Activated CD8-positive, alpha-beta memory T cell treated with anti-CD3 and anti-CD28 coated beads for 24 hours (primary cell): ENCODE results near the gene ZNF787.

Experiments
- DNase-seq: peaks from one replicate; pipeline ENCODE4 v3.0.0-alpha.2; 2020

Gene ZNF787

DNA sequence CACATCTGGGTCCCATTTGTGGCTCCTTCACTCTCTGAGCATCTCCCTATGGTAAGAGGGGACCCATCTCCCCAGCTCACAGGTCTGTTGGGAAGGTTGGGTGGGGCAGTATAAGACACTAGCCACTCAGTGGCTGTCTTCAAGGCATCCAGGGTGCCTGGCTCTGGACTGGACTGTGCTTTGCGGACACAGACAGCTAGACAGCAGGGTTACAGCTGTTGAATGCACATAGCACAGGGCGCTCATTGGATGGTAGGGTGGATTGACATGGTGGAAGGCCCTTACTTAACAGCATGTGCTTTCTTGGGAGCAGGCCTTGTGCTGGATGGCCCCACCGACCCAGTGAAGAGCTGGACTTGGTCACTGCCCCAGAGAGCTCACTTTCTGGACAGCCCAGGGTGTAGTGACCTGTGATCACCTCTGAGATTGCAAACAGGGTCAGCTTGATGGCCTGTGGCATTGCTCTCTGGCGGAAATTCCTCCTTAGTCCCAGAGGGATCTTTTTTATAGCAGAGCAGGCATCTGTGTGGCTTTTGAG, 21.9 kb upstream of the ZNF787 start:
- no peak for DNase-seq

DNA sequence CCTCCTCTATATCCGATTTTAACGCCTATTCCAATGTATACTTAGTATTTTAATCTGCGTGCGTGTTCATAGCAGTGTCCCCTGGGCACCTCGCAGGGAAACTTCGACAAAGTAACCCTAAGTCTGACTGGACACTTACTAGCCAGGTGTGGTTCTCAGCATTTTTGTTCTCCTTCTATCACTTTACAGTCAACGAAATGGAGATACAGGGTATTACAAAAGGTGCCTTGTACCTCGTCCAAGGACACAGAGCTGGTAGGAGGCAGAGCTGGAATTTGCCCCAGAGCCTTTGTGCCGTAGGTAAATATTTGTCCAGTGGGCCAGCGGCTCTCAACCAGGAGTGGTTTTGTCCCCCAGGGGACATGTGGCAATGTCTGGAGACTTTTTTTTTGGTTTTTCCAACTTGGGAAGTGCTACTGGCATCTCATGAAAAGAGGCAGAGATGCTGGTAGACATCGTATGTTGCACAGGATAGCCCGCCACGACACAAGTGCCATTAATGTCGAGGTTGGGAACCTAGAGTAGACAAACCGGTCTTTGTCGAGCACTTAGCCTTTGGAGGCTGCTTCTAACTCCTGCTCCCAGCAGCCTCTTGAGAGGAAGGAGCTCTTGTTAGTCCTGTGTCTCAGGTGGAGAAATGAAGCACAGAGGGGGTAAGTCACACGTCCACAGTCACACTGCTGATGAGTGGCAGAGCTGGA, 21.1 kb upstream of the ZNF787 start:
- no peak for DNase-seq

DNA sequence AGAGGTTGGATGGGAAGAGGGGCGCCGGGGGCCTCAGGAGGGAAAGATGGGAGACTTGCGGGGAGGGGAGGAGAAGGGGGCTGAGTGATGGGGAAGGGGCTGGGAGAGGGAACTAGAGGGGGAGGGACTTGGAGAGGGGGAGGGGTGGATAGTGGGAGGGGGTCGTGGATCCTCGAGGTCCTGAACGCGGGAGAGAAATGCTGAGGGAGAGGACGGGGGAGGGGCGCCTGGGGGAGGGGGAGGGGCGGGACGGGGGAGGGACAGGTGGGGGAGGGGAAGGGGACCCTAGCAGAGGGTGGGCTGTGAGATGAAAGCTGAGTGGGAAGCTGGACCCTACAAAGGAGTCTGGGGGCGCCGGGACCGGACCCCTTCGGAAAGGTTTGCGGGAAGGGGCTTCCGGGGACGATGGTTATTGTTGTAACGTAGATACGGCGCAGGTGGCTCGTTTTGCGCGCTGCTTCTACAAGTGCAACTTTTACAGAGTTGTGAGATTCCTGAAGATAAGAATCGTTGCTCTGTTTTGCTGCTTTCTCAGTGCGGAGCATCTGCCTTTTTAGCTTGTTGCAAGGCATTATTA, 20.4 kb upstream of the ZNF787 start:
- peak; percentile 70 for DNase-seq

DNA sequence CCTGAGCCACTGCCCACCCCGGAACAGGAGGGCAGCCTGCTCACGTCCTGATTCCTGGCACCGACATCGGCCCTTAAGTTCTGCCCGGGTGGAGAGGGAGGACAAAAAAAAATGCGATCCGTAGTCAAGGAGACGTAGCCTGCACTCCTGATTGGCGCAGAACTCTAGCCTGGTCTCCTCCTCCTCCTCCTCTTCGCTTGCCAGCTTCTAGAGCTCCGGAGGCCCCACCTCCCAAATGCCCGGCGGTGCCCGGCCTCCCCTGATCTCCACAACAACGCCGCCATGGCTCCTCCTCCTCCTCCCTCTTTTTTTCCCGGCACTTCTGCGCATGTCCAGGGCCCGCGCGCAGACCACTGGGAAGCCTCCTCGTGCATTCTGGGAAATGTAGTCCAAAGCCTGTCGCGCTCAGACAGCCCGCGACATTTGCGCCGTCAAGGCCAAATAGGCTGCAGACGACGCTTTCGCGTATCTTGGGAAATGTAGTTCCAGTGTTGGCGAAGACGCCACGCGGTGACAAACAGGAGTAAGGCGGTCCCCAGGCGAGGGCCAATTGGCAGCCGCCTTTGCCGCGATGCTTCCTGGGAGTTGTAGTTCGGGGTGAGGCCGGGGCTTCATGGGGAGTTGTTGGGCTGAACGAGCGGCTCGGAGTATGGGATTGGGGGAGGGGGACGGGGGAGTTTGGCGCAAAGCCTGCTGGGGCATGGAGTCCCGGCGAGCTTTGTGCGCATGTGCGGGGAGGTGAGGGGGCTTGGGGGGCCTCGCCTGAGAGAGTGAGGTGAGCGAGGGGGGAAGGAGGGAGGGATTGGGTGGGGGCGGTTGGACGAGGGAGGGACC, 19.7 kb upstream of the ZNF787 start, which contains the start of gene ZNF444:
Gene ZNF444 (plus strand): TSS at position 705 of the 834 bp plus-strand sequence. CDS start 5,625 bp downstream, outside the sequence.
- peak; percentile 99 for DNase-seq

DNA sequence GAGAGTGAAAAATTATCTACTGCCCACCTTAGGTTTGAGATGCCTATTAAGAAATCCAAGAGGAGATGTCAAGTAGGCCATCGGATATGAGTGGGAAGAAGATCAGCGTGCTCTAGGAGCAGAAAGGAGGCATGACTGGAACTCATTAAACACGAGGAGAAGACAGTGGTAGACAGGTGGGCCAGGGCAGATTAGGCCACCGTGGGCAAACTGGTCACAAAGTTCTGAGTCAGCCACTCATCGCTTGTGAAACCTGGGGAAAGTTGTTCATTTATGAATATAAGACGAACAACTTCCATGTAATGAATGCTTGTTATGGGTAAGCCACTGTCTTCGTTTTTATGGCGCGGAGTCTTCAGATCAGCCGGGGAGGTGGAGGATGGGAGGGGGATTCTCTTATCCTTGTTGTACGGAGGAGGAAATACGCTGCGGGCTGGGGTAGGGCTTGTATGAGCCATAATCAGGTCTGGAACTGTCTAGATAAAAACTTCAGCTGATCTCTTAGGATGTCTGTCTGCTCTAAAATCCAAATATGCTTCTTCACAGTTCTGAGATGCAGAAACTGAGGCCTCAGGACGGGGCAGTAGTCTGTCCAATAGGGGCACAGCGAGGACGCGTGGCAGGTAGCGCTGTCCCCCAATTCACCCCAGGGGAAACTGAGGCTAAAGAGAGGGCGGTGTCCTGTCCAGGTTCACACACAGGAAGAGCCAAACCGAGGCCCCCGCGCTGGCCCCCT, 18.9 kb upstream of the ZNF787 start:
- DNase-seq = no peak

DNA sequence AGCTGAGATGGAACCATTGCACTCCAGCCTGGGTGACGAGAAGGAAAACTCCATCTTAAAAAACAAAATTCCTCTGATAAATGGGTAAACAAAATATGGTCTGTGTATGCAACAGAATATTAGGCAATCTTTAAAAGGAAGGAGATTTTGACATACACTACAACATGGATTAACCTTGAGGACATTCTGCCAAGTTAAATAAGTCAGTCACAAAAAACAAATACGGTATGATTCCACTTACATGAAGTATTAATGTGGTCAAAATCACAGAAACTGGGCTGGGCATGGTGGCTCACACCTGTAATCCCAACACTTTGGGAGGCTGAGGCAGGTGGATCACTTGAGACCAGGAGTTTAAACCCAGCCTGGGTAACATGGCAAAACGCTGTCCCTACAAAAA, 17.0 kb upstream of the ZNF787 start:
- DNase-seq = no peak

DNA sequence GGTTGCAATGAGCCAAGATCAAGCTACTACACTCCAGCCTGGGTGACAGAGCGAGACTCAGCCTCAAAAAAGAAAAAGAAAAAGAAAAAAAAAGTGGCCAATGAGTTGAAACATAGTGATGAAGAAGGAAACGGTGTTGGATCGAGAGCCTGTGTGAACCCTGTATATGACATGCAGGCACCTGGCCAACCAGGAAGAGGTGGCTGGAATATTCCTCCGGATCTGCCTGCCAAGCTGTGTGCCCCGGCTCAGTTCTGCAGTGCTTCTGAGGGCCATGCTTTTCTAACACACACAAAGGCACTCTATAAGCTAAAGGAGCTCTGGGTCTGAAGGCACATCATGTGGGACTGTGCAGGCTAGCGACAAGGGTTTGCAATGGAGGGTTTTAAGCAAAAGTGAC, 16.3 kb upstream of the ZNF787 start:
- no peak for DNase-seq

DNA sequence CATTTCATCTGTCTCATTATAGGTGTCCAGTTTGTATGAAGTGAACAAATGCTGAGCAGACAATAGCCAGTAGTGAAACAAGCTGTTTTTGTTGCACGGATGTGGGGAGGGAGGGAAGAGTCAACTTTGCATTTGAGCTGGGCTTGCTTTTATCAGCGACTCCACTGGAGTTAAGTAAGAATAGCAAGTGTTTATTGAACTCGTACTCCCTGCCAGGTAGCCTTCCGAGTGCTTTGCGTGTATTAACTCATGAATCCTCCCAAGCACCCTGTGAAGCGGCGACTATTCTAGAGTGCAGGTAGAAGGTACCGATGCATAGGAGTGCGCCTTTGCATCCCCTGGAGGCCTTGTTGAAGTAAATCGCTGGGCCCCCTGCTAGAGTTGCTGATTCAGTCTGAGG, 15.3 kb upstream of the ZNF787 start:
- DNase-seq = no peak

DNA sequence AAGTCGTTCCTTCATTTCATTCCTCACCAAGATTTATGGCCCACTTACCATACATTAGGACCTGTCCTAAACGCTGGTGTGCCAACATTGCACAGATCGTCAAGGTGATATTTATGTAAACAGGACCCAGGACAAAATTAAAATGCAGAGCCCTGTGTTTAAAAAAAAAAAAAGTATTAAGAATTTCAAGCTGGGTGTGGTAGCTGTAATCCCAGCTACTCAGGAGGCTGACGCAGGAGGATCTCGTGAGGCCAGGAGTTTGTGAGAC, 13.5 kb upstream of the ZNF787 start:
- no peak for DNase-seq

DNA sequence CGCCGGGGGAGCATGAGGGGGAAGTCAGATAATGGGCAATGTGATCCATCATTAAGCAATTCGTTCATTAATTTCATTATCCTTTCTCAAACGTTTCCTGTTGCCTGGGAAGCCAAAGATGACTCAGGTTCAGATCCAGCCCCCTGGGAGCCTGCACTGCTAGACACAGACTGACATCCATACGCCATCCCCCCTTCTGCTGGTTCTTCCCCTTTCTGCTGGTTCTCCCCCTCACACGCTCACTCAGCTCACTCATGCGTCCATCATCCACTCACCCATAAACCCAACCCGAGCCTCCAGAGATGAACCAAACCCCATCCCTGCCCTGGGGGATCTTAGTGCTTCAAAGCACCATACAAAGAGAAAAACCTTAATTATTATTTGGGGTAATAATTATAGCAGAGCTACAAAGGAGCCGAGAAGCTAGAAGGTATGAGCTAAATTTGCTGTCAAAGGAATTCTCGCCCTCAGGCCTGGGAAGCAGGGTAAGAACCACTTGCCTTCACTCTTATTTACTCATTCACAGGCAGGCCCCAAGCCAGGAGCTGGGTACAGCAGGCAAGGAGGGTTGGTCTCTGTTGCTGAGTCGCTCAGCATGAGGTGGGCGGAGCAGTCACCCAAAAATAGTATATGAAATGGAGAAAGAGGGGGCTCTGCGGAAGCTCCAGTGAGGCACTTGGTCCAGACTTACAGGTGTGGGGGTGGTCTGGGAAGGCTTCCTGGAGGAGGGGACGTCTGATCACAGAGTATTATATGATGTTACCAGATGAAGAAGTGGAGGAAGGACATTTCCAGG, 13.0 kb upstream of the ZNF787 start:
- no peak for DNase-seq

DNA sequence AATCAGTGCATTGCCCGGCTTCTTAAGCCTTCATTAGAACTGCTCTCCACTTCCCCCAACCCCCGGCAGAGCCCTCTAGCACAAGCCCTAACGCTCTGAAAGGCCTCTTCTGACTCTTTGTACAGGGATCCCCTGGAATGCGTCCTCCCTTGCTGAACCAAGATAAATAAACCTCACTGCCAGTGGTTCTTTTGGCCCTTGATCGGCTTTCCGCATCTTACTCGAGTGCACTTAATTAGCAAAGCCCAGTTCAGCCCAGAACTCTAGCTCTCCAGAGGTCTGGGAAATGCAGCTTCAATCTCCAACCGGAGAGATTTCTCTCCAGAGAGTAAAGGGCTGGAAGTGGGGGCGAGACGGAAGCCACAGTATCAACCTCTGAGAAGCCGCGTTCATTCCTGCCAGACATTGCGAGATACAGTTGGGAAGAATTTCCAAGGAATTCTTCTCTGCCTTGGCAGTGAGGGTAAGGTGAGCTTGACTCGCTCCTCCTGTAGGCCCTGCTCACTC, 11.3 kb upstream of the ZNF787 start:
- no peak for DNase-seq

DNA sequence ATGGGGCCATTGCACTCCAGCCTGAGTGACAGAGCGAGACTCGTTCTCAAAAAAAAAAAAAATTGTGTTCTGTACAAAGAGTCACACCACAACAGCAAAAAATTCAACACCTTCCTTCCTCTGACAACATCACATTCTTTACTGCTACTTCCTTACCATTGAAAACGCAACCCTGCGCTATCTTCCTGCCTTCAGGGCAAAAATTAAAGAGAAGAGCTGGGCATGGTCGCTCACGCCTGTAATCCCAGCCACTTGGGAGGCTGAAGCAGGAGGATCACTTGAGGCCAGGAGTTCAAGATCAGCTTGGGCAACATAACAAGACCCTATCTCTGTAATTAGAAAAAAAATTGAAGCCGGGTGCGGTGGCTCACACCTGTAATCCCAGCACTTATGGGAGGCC, 10.6 kb upstream of the ZNF787 start:
- DNase-seq = no peak

DNA sequence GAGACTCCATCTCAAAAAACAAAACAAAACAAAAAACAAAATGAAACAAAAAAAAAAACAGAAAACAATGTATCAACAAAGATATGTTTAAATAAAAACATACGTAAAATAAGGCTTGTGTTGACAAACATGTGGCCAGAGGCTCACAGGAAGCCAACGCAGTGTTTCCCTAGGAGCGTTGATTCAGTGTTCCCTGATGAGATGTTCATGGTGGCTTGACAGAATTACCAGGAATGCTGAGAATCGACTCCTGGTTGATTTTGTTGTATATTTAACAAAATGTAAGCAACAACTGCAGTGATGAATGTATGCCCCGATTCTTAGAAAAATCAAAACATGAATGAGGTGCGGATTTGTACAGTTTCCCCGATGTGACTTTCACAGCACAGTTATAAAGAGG, 8.9 kb upstream of the ZNF787 start:
- no peak for DNase-seq

DNA sequence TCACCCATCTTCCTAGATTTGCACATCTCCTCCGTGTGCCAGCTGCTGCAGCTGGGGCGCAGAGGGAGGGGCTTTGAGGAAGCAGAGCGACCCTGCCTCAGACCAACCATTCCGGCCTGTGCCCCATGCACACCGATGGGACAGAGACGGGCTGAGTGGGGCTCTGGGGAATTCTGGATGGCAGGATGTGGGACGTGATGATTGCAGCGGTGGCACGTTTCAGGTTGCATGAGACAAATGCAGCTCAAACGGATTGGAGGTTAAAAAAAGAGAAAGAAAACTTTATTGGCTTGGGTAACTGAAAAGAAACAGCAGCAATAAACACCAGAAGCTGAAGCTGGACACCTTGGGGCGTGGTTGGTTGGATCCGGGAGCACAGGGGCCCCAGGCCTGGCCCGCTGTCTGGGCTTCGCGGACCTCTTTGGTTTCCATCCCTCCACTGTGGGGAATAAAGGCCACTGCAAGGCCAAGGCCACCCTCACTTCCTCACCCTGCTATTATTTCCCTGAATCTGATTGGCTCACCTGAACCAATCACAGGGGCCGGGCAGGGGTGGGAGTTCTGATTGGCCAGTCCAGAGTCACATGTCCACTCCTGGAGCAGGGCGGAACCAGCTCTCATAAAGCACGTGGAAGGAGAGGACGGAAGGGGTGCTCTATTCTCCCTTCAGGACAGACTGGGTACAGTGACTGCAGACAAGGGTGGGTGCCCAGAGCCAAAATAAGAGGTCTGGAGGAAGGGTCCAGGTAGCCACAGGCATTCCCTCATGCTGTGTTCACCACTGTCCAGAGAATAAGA, 6.1 kb upstream of the ZNF787 start:
- DNase-seq = no peak

DNA sequence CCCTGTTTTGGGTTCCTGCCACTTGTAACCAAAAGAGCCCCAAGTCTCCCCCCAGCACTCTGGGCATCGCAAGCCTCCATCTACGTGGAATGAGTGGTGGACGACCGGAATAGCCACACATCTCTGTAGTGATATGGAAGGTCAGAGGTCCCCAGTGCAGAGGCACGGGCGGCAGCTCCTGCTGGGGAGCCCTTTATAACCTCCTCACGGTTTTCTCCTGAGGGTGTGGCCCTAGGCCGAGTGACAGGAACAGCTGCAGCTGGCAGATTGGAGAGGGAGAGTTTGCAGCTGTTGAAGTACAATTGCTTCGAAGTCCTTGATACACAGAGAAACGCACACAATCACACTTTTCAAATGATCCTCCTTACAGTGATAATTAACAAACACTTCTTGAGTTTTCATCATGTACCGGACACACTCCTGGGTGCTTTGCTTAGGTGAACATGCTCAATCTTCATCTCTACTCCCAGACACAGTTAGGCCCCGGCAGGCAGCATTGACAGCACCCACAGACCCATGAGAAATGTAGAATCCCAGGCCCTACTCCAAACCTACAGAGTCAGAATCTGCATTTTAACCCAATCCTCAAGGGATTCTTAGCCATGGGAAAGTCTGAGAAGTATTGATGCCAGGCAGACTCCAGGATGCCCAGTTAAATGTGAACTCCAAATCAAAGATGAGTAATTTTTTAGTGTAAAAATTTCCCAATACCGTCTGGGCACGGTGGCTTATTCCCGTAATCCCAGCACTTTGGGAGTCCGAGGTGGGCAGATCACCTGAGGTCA, 4.9 kb upstream of the ZNF787 start:
- DNase-seq = no peak

DNA sequence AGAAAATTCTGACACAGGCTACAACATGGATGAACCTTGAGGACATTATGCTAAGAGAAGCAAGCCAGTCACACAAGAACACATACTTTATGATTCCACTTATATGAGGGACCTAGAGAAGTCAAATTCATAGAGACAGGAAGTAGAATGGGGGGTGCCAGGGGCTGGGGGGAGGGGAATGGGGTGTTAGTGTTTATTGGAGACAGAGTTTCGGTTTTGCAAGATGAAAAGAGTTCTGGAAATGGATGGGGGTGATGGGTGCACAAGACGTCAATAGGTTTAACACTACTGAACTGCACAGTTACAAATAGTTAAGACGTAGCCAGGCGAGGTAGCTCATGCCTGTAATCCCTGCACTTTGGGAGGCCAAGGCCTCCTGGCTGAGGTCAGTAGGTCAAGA, 3.5 kb upstream of the ZNF787 start:
- DNase-seq = no peak

DNA sequence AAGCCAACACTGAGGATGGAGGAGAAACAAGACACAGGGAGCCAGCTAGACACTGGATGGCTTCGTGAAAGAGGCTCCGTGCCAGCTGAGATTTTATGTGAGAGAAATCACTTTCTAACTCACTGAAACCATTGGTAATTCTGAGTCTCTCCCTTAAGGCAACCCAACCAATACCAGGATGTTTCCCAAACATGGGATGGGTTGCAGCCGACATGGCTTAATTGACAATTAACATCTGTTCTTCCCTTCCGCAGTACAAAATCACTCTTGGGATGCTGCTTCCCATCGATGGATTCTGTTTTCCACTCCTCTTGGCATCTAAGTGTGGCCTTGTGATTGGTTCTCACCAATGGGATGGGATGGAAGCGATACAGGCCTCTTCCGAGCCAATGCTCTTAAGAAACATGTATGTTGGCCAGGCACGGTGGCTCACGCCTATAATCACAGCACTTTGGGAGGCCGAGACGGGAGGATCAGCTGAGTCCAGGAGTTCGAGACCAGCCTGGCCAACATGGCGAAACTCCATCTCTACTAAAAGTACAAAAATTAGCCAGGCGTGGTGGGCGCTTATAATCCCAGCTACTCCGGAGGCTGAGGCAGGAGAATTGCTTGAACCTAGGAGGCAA, 2.3 kb upstream of the ZNF787 start:
- DNase-seq = no peak

DNA sequence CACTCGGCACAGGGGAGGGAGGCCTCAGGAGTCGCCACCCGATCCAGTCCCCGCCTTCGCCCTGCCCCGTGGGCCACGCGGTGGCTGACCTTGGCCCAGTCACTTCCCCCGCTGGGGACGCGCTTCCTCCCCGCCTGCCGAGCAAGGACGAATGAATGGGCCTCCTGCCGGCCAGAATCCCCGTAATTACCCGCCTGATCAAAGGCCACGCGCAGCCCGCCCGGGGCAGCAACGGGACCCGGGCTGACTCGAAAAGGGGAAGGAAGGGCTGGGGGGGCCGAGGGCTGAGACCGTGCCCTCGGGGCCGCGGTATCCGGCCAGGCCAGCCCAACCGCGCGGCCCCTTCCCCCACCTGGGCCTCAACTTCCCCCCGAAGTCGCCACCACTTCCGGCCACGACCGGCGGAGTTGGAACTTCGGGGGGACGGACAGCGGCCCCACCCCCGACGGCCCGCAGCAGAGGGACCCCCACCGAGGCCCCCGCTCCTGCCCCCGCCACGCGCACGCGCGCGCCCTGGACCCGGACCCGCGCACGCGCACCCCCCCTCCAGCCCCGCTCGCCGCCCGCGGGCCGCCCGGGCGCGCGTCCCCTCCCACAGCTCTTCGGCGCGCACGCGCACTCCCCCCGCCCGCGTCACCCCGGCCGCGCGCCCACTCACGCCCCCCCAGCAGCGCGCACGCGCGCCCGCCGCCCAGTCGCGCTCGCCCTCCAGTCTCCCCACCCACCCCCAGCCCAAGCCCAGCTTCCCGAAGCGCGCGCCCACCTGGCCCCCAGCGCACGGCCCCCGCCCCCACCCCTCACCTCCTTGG, 520 bp downstream of the ZNF787 start:
- DNase-seq = peak; percentile 88

DNA sequence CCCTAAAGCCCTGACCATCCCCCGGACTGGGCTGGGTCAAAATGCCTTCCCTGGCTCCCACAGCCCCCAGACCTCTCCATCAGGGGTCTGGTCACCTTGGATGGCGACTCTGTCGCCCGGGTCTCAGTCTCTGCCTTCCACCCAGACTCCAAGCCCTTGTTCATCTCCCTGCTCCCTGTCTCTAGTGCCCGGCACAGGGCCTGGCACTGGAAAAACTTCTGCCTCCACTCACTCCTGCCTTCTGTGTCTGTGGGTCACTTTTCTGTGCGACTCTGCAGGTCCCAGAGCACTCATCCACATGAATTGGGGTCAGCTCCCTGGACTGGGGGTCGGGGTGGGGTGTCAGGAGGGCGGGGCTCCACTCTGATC, 1.1 kb downstream of the ZNF787 start:
- DNase-seq = no peak
